GM12873 (cell line): Measurements from ENCODE around the gene UST.

ENCODE experiments used
- CTCF ChIP-seq: IDR thresholded peaks from 2 replicates; pipeline ENCODE4 v1.5.1; 2012; ENCODE audit warnings: low read depth, mild to moderate bottlenecking, moderate library complexity, low read length, control low read depth; ENCODE audit not compliant: insufficient read depth; ENCODE audit errors: missing control alignments

Gene UST

GRCh38 chr6:149108038-149108748 is 361.4 kb downstream of the UST start:
- no peak for TF ChIP-seq CTCF

GRCh38 chr6:149108749-149109100 is 361.9 kb downstream of the UST start:
- no peak for TF ChIP-seq CTCF

- TF ChIP-seq CTCF: no peak
These were observed 362.7 kb downstream of the UST start for GRCh38 chr6:149109397-149110070.

- no peak for TF ChIP-seq CTCF
These were observed 364.8 kb downstream of the UST start for GRCh38 chr6:149111556-149112115.

- no peak for TF ChIP-seq CTCF
These were observed 366.1 kb downstream of the UST start for GRCh38 chr6:149112976-149113375.

- no peak for TF ChIP-seq CTCF
These were observed 367.3 kb downstream of the UST start for GRCh38 chr6:149114167-149114566.
